Measurements from ENCODE around the gene PRKG2. TPM values are rescaled to one million over a fixed set of nuclear protein-coding genes. Genes with fewer than 3 reads are reported as not detected.
"Not testable (repeated sequence)": the region's sequence is repeated elsewhere in the genome, so short reads cannot be mapped to it uniquely, and the experiment has no call there.

PRKG2 gene
- total RNA-seq, 2 experiments from 2014 or later, result 0.10 to 0.24 TPM

DNA sequence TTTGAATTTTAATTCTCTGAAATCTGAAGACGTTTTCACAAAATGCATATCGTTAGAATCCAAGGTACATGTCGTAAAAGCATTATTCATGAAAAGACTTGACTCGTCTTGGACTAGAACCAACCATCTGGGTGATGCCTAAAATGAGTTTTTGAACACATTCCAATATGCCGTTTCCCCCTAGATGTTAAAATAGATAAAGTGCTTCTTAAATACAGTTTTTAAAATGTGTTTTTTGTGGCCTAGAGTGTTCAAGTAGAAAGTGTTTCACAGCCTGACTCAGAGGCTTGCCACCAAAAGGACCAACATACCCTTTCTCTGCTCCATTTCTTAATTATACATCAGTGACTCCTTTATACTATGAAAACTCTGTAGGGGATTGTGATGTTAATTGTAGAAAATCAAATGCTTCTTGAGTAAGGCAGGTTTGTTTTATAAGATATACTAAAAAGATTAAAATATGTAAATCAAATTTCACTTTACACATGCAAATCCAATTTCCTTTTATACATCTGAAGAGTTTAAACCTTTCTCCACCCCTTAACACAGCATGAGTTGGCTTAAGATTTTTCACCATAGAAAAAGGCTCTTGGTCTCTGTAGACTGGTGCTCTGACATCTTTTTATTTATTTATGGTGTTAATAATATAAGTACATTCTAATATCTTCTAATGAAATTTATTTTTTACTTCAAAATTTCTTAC, 48.4 kb downstream of the PRKG2 start:
- POLR2A ChIA-PET, result no interaction called here
- H3K27ac Mint-ChIP-seq, result no peak overlapping the region
- CTCF ChIA-PET, result no interaction called here
- no peaks in the 10 kb centered on the region for H3K36me3 Mint-ChIP-seq
- intact Hi-C loops (cut with micrococcal nuclease), result no loop called here
- peaks cover 3% of the 10 kb centered on the region for H3K27me3 Mint-ChIP-seq
- no peak overlapping the region for H3K4me3 Mint-ChIP-seq
- H3K9me3 Mint-ChIP-seq, result no peaks in the 10 kb centered on the region
- DNase-seq, result no peak
- peaks cover 4% of the 10 kb centered on the region for H3K4me1 Mint-ChIP-seq (ENCODE audit: low read depth)

- POLR2A ChIA-PET, result no interaction called here
- Mint-ChIP-seq H3K27me3 (peaks cover 1% of the 10 kb centered on the region), H3K9me3 (no peaks in the 10 kb centered on the region)
These were observed 49.1 kb downstream of the PRKG2 start for GRCh38 chr4:81165861-81166430.

DNA sequence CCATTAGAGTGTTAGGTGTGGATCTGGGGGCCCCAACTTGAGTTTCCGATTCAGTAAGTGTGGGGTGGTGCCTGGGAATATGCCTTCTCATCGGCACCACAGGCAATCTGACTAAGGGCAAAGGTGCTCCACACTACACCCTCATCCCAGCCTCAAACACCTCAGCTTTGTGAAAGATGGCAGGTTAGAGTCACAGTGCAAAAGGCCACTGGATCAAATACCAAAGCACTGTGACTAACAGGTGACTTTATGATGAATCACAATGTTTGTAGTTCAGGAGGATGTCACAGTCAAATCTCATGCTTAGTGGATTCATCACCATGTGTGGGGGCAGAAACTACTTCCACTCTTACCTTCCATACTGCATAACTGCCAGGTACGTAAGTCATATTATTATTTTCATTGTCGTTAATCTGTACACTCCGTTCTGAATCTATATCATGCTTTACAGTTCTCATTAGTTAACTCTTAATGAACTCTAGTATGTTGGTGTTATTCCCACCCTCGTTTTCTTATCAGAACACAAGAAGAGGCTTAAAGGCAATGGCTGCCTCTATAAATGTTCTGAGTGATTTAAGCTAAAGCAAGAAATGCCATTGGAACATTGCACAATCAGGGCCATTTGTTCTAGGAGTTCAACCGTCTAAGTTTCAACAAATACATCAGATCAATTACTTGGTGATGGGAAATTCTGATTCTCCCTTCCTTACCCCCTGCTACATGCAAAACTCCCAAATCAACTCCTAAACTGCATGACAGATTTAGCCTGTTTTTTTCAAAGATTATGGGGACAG, 50.2 kb downstream of the PRKG2 start:
- no peak overlapping the region for H3K27ac Mint-ChIP-seq
- H3K4me3 Mint-ChIP-seq, result no peak overlapping the region
- no peaks in the 10 kb centered on the region for H3K9me3 Mint-ChIP-seq
- peaks cover 1% of the 10 kb centered on the region for H3K27me3 Mint-ChIP-seq
- POLR2A ChIA-PET, result no interaction called here
- no peaks in the 10 kb centered on the region for H3K36me3 Mint-ChIP-seq
- CTCF ChIA-PET, result no interaction called here
- peaks cover 4% of the 10 kb centered on the region for H3K4me1 Mint-ChIP-seq (ENCODE audit: low read depth)
- peak; percentile 15 for DNase-seq
- intact Hi-C loops (cut with micrococcal nuclease), result no loop called here

More at GRCh38 chr4:81165861-81166430, 49.1 kb downstream of the PRKG2 start:
- no peak overlapping the region for H3K27ac Mint-ChIP-seq
- DNase-seq, result no peak
- no peaks in the 10 kb centered on the region for H3K36me3 Mint-ChIP-seq
- intact Hi-C loops (cut with micrococcal nuclease), result no loop called here
- CTCF ChIA-PET, result no interaction called here
- H3K4me3 Mint-ChIP-seq, result no peak overlapping the region
- H3K4me1 Mint-ChIP-seq (ENCODE audit: low read depth), result peaks cover 4% of the 10 kb centered on the region

GRCh38 chr4:81164126-81164525, 50.9 kb downstream of the PRKG2 start:
- Mint-ChIP-seq H3K36me3 (no peaks in the 10 kb centered on the region), H3K27ac (no peak overlapping the region), H3K9me3 (no peaks in the 10 kb centered on the region), H3K4me3 (no peak overlapping the region), H3K4me1 (ENCODE audit: low read depth) (peaks cover 4% of the 10 kb centered on the region), H3K27me3 (peaks cover 1% of the 10 kb centered on the region)
- no peak for DNase-seq
- POLR2A ChIA-PET, result no interaction called here
- CTCF ChIA-PET, result no interaction called here
- intact Hi-C loops (cut with micrococcal nuclease), result no loop called here

- intact Hi-C loops (cut with micrococcal nuclease), result no loop called here
- CTCF ChIA-PET, result interaction anchor here (0.9 kb wide), 1 partner anchor 93 kb away, joined by 3 read pairs; no protein-coding TSS in a partner anchor
- POLR2A ChIA-PET, result no interaction called here
- Mint-ChIP-seq H3K9me3 (peaks cover 2% of the 10 kb centered on the region), H3K4me1 (ENCODE audit: low read depth) (peaks cover 4% of the 10 kb centered on the region), H3K4me3 (no peak overlapping the region), H3K36me3 (no peaks in the 10 kb centered on the region), H3K27ac (no peak overlapping the region), H3K27me3 (peaks cover 1% of the 10 kb centered on the region)
- DNase-seq, result no peak
These were observed 52.1 kb downstream of the PRKG2 start for GRCh38 chr4:81162752-81163458.

GRCh38 chr4:81153714-81154323, 61.2 kb downstream of the PRKG2 start:
- H3K27ac Mint-ChIP-seq, POLR2A ChIA-PET: not testable (repeated sequence)

DNA sequence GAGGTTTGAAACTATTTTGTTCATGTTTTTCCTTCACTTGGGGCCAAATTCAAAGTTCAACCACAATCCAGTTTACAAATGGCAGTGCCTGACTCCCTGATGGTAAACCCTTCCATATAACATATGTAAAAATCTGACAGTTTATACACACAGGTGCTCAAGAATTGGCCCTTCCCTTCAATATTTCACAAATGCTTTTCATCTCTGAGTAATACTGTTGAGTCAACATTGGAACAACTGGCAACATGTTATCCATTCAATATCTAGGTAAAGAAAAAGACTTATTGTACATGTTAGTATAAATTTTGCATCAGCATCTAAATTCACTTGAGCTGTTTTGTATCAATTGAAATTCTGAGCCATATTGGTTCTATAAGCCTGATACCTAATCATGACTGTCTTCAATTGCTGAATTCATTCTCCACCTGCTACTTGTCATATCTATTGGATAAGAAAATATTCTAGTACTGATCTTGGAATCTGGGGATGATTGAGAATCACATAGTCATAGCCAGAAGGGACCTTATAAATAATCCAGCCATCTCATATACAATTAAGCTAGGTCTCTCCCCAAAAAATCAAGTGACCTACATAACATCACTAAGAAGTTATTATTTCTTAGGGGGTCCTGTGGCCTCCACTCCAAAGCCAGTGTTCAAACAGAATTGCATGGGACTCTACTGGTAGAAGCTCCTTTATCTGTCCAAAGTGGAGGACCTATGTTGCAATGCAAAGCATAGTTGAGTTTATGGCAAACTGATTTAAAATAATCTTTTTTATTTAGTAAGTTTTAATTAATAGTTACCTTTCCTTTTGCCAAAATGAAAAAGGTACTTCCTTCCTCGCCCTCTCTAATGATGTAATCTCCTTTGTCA, 61.9 kb downstream of the PRKG2 start:
- CTCF ChIA-PET, result interaction anchor here (1.2 kb wide), 1 partner anchor 363 kb away, joined by 3 read pairs; no protein-coding TSS in a partner anchor
- H3K9me3 Mint-ChIP-seq, result no peaks in the 10 kb centered on the region
- H3K27ac Mint-ChIP-seq, result no peak overlapping the region
- intact Hi-C loops (cut with micrococcal nuclease), result no loop called here
- H3K27me3 Mint-ChIP-seq, result no peaks in the 10 kb centered on the region
- H3K36me3 Mint-ChIP-seq, result no peaks in the 10 kb centered on the region
- POLR2A ChIA-PET, result no interaction called here
- H3K4me3 Mint-ChIP-seq, result peak overlapping the region; percentile 74
- no peaks in the 10 kb centered on the region for H3K4me1 Mint-ChIP-seq (ENCODE audit: low read depth)
- no peak for DNase-seq

More at GRCh38 chr4:81153714-81154323, 61.2 kb downstream of the PRKG2 start:
- H3K9me3 Mint-ChIP-seq; H3K4me1 Mint-ChIP-seq (ENCODE audit: low read depth); H3K36me3 Mint-ChIP-seq; H3K27me3 Mint-ChIP-seq; intact Hi-C loops (cut with micrococcal nuclease): not testable (repeated sequence)
- CTCF ChIA-PET, result interaction anchor here (1.2 kb wide), 1 partner anchor 363 kb away, joined by 3 read pairs; no protein-coding TSS in a partner anchor
- peak overlapping the region; percentile 74 for H3K4me3 Mint-ChIP-seq
- DNase-seq, result peak; percentile 21

DNA sequence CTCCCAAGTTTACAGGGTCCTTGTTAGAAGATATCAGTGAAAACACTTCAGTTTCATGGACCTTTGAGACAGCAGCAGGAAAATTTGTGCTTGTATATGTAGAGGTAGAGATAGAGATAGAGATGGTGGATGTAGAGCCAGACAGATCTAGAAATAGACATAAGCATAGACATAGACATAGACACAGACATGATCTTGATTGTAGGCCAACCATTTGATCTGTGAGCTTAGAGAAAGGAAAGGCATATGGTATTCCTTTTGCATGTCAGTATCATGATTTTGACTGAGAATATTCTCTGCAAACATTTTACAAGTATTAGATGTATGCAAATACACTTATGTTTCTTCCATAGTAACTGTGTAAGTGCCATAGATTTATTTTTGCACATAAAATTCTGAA, 65.0 kb downstream of the PRKG2 start:
- POLR2A ChIA-PET, result no interaction called here

GRCh38 chr4:81148576-81148975, 66.4 kb downstream of the PRKG2 start:
- no peaks in the 10 kb centered on the region for H3K4me1 Mint-ChIP-seq (ENCODE audit: low read depth)
- no peaks in the 10 kb centered on the region for H3K36me3 Mint-ChIP-seq
- ChIA-PET CTCF (no interaction called here), POLR2A (no interaction called here)
- no peak for DNase-seq
- H3K27ac Mint-ChIP-seq, result no peak overlapping the region
- intact Hi-C loops (cut with micrococcal nuclease), result no loop called here
- no peak overlapping the region for H3K4me3 Mint-ChIP-seq
- no peaks in the 10 kb centered on the region for H3K9me3 Mint-ChIP-seq
- H3K27me3 Mint-ChIP-seq, result no peaks in the 10 kb centered on the region

More for the DNA sequence above, 65.0 kb downstream of the PRKG2 start:
- Mint-ChIP-seq H3K36me3 (no peaks in the 10 kb centered on the region), H3K9me3 (no peaks in the 10 kb centered on the region), H3K4me3 (no peak overlapping the region), H3K27ac (no peak overlapping the region), H3K4me1 (ENCODE audit: low read depth) (no peaks in the 10 kb centered on the region), H3K27me3 (no peaks in the 10 kb centered on the region)
- intact Hi-C loops (cut with micrococcal nuclease), result no loop called here
- CTCF ChIA-PET, result no interaction called here
- no peak for DNase-seq

DNA sequence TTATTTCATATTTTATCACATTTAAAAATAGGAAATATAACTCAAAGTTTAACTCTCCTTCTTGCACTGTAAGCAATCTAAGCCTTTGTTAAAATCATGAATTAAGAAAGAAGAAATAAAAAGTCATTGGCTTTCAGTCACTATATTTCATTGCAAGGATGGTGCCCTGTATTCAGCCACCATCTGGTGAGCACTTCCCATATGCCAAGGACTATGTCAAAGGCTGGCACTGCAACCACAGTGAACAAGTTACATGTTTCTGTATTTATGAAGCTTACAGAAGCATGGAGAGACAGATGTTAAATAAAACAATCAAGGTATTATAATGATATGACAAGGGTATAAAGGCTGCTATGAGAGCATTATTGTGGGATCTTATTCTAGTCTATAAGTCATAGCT, 68.6 kb downstream of the PRKG2 start:
- CTCF ChIA-PET, result interaction anchor here (1.4 kb wide), 1 partner anchor 205 kb away, joined by 3 read pairs; no protein-coding TSS in a partner anchor
- POLR2A ChIA-PET, result no interaction called here
- no peaks in the 10 kb centered on the region for H3K4me1 Mint-ChIP-seq (ENCODE audit: low read depth)
- DNase-seq, result no peak
- H3K36me3 Mint-ChIP-seq, result no peaks in the 10 kb centered on the region
- H3K4me3 Mint-ChIP-seq, result no peak overlapping the region
- intact Hi-C loops (cut with micrococcal nuclease), result no loop called here
- H3K27me3 Mint-ChIP-seq, result no peaks in the 10 kb centered on the region
- no peak overlapping the region for H3K27ac Mint-ChIP-seq
- H3K9me3 Mint-ChIP-seq, result no peaks in the 10 kb centered on the region

- no peak for DNase-seq
- H3K9me3 Mint-ChIP-seq, result no peaks in the 10 kb centered on the region
- ChIA-PET POLR2A (no interaction called here), CTCF (no interaction called here)
- H3K4me1 Mint-ChIP-seq (ENCODE audit: low read depth), result no peaks in the 10 kb centered on the region
- H3K27ac Mint-ChIP-seq, result no peak overlapping the region
- no peak overlapping the region for H3K4me3 Mint-ChIP-seq
- H3K27me3 Mint-ChIP-seq, result peaks cover 4% of the 10 kb centered on the region
- H3K36me3 Mint-ChIP-seq, result no peaks in the 10 kb centered on the region
- intact Hi-C loops (cut with micrococcal nuclease), result no loop called here
These were observed 71.8 kb downstream of the PRKG2 start for GRCh38 chr4:81143183-81143582.
